Measurements from ENCODE around the gene CNNM2.

- TF ChIP-seq CTCF (conservative IDR thresholded peaks at IDR 0.05 in 1 of 2, IDR thresholded peaks at IDR 0.05 in 1 of 2; ENCODE audit: extremely low read depth in 1 of 2, insufficient read depth in 1 of 2, low read depth in 1 of 2, low read length in 2 of 2): no peak
- no peak for TF ChIP-seq EZH2 (IDR thresholded peaks at IDR 0.05; ENCODE audit: borderline replicate concordance, low read length)
Measured at GRCh38 chr10:102945962-102946361, 27.9 kb downstream of the CNNM2 start.
